Endothelial cell (in vitro differentiated cells): Measurements from ENCODE around the gene MYBPC3. TPM values are rescaled to one million over a fixed set of nuclear protein-coding genes. Genes with fewer than 3 reads are reported as not detected.

Source experiments
- DNase-seq: peaks from one replicate; pipeline ENCODE4 v3.0.0; 2021; ENCODE audit warnings: low spot score
- H3K27ac Mint-ChIP-seq: one replicate; pipeline ENCODE4 v1.8.0; 2021; ENCODE audit warnings: mixed read lengths, inconsistent platforms; ENCODE audit not compliant: unreplicated experiment
- H3K27me3 Mint-ChIP-seq: one replicate; pipeline ENCODE4 v1.8.0; 2021; ENCODE audit warnings: mild to moderate bottlenecking, moderate library complexity, mixed read lengths, inconsistent platforms; ENCODE audit not compliant: unreplicated experiment
- H3K36me3 Mint-ChIP-seq: one replicate; pipeline ENCODE4 v1.8.0; 2021; ENCODE audit warnings: mild to moderate bottlenecking, low read depth, mixed read lengths, inconsistent platforms; ENCODE audit not compliant: unreplicated experiment
- H3K4me1 Mint-ChIP-seq: one replicate; pipeline ENCODE4 v1.8.0; 2021; ENCODE audit warnings: mild to moderate bottlenecking, mixed read lengths, inconsistent platforms; ENCODE audit not compliant: unreplicated experiment
- H3K4me3 Mint-ChIP-seq: one replicate; pipeline ENCODE4 v1.8.0; 2021; ENCODE audit warnings: mild to moderate bottlenecking, mixed read lengths, inconsistent platforms; ENCODE audit not compliant: unreplicated experiment
- H3K9me3 Mint-ChIP-seq: one replicate; pipeline ENCODE4 v1.8.0; 2021; ENCODE audit warnings: mixed read lengths, inconsistent platforms; ENCODE audit not compliant: unreplicated experiment
- CTCF ChIP-seq: fragments of 200-600 bp; sonication (generic); IDR thresholded peaks from one replicate; pipeline ENCODE4 v1.5.0; 2021; ENCODE audit warnings: antibody characterized with exemption; ENCODE audit not compliant: unreplicated experiment
- total RNA-seq: library from RNA; stranded (reverse); fragmentation: NEBNext Ultra II Directional; extraction: Animal tissue kit (Norgen Biotek cat#: 25700); gene quantifications from one replicate; pipeline ENCODE4 v1.2.1, GENCODE V29; 2021; ENCODE audit not compliant: unreplicated experiment

Gene MYBPC3
- total RNA-seq, 1 donor from 2014 or later, result not detected

GRCh38 chr11:47384498-47384897 lies 32.0 kb upstream of the MYBPC3 start:
- TF ChIP-seq CTCF, result no peak
- H3K27me3 Mint-ChIP-seq, result peaks cover 4% of the 10 kb centered on the region
- H3K27ac Mint-ChIP-seq, result no peak overlapping the region
- H3K9me3 Mint-ChIP-seq, result no peaks in the 10 kb centered on the region
- DNase-seq, result no peak
- no peaks in the 10 kb centered on the region for H3K36me3 Mint-ChIP-seq
- H3K4me3 Mint-ChIP-seq, result no peak overlapping the region
- H3K4me1 Mint-ChIP-seq, result peaks cover 14% of the 10 kb centered on the region

GRCh38 chr11:47383071-47383470 lies 30.6 kb upstream of the MYBPC3 start:
- Mint-ChIP-seq H3K4me1 (peaks cover 14% of the 10 kb centered on the region), H3K27ac (no peak overlapping the region), H3K4me3 (no peak overlapping the region), H3K9me3 (no peaks in the 10 kb centered on the region), H3K27me3 (peaks cover 4% of the 10 kb centered on the region), H3K36me3 (no peaks in the 10 kb centered on the region)
- DNase-seq, result no peak
- TF ChIP-seq CTCF, result no peak

- H3K4me3 Mint-ChIP-seq, result no peak overlapping the region
- DNase-seq, result no peak
- H3K4me1 Mint-ChIP-seq, result peaks cover 14% of the 10 kb centered on the region
- no peak for TF ChIP-seq CTCF
- H3K9me3 Mint-ChIP-seq, result no peaks in the 10 kb centered on the region
- H3K36me3 Mint-ChIP-seq, result no peaks in the 10 kb centered on the region
- no peak overlapping the region for H3K27ac Mint-ChIP-seq
- peaks cover 8% of the 10 kb centered on the region for H3K27me3 Mint-ChIP-seq
These were observed 27.6 kb upstream of the MYBPC3 start for GRCh38 chr11:47380078-47380477.

GRCh38 chr11:47379317-47379716 lies 26.8 kb upstream of the MYBPC3 start:
- no peak for DNase-seq
- no peak overlapping the region for H3K4me3 Mint-ChIP-seq
- H3K9me3 Mint-ChIP-seq, result no peaks in the 10 kb centered on the region
- peaks cover 8% of the 10 kb centered on the region for H3K27me3 Mint-ChIP-seq
- peaks cover 14% of the 10 kb centered on the region for H3K4me1 Mint-ChIP-seq
- no peaks in the 10 kb centered on the region for H3K36me3 Mint-ChIP-seq
- TF ChIP-seq CTCF, result no peak
- H3K27ac Mint-ChIP-seq, result no peak overlapping the region

- H3K9me3 Mint-ChIP-seq, result no peaks in the 10 kb centered on the region
- peaks cover 14% of the 10 kb centered on the region for H3K4me1 Mint-ChIP-seq
- peaks cover 8% of the 10 kb centered on the region for H3K27me3 Mint-ChIP-seq
- no peak overlapping the region for H3K4me3 Mint-ChIP-seq
- no peak for TF ChIP-seq CTCF
- no peak for DNase-seq
- H3K36me3 Mint-ChIP-seq, result no peaks in the 10 kb centered on the region
- no peak overlapping the region for H3K27ac Mint-ChIP-seq
These were observed 26.3 kb upstream of the MYBPC3 start for GRCh38 chr11:47378836-47379170.
